ENCODE measurements around the gene KIAA1755. TPM values are rescaled to one million over a fixed set of nuclear protein-coding genes. Genes with fewer than 3 reads are reported as not detected.

The KIAA1755 gene
- total and polyA plus RNA-seq, 2 of the 4 experiments (the other 2 are of a cell fraction) = 2.5 to 5.1 TPM

DNA sequence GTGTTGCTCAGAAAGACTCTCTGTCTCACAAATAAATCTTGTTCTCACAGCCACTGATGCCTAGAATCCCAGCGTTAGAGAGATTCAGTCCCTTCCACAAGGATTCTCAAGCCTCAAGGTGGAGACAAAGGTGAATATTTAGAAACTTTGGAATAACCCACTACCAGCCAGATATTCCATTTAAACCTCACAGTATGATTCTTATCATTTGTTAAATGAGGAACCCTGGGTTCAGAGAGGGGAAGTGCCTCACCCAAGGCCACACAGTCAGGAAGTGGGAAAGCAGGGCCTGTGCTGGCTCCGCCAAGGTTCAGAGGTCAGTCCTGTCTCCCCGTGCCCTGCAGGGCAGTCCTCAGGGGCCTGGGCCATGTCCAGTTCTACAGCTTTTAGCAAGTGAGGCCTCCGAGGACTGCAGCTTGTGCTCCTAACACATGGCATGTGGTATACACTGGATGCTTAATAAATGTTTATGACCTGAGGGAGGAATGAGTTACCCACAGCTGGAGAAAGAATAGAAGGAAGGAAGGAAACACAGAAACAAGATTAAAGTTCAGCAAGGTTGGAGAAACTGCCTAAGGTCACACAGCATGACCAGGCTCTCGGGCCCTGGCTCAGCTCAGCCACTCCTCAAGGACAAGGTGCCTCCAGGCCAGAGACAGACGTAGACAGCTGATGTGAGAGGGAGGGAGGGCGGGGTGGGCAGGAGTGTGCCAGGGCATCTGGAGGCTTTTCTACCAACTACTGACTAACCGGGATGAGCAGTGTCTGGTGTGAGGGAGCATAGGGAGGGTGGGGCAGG lies 91.5 kb downstream of the KIAA1755 start:
- no peaks in the 10 kb centered on the region for H4K20me1 ChIP-seq (ENCODE audit: insufficient read depth, low read length)
- dilution Hi-C loops (cut with HindIII; ENCODE audit: low sequenced_read_pairs, unreplicated experiment) = no loop called here

More for the DNA sequence above, 91.5 kb downstream of the KIAA1755 start:
- peak overlapping the region; percentile 50 for H4K5ac ChIP-seq (ENCODE audit: low read depth, low read length)
- H2BK20ac ChIP-seq (ENCODE audit: low read depth, low read length) = peak overlapping the region; percentile 99
- WGBS, 2 experiments (ENCODE audit: extremely low coverage in 2 of 2, insufficient read length in 1 of 2) = no CpG with 5 or more reads among the region's 8 CpGs
- H2AK5ac ChIP-seq (ENCODE audit: low read depth, low read length) = peak overlapping the region; percentile 94
- ChIA-PET CTCF (interaction anchor here (1.5 kb wide), 1 partner anchor 95 kb away, joined by 3 read pairs; no protein-coding TSS in a partner anchor), POLR2A (ENCODE audit: unreplicated experiment) (no interaction called here)
- H3K4ac ChIP-seq (ENCODE audit: low read depth, low read length) = peak overlapping the region; percentile 95
- no peak overlapping the region for H3K4me2 ChIP-seq (ENCODE audit: low read depth, low read length)
- peak overlapping the region; percentile 99 for H2BK120ac ChIP-seq (ENCODE audit: low read depth, low read length)
- H3K9me1 ChIP-seq (ENCODE audit: insufficient read depth, low read length) = peaks cover 42% of the 10 kb centered on the region
- H3K4me1 ChIP-seq (ENCODE audit: control insufficient read depth, insufficient read depth, low read length) = peaks cover 61% of the 10 kb centered on the region
- no peak overlapping the region for H3K4me3 ChIP-seq (ENCODE audit: insufficient read depth, low read depth, low read length)
- peak overlapping the region; percentile 28 for H2AFZ ChIP-seq (replicated peaks; ENCODE audit: low read length, poor library complexity)
- H4K8ac ChIP-seq (ENCODE audit: low read depth in 2 of 2, low read length in 2 of 2) = peak overlapping the region; percentile 74 to 95
- peak overlapping the region; percentile 90 for H3K14ac ChIP-seq (replicated peaks; ENCODE audit: low read depth, low read length)
- H3K9me3 ChIP-seq (ENCODE audit: control insufficient read depth, insufficient read depth, low read length) = no peaks in the 10 kb centered on the region
- no peak overlapping the region; the same call in 1 of the 2 replicates for H3K9ac ChIP-seq (ENCODE audit: low read depth, low read length)
- H3K23ac ChIP-seq (ENCODE audit: low read depth, low read length) = peak overlapping the region; percentile 82
- intact Hi-C loops (cut with micrococcal nuclease) (no loop called here), in situ Hi-C loops (cut with MboI; ENCODE audit: low sequenced_read_pairs) (loop anchor here (5.0 kb wide), 2 partner anchors 48 to 92 kb away; no protein-coding TSS in a partner anchor)
- DNase-seq = no peak
- BruUV-seq (replicated peaks) = no TSS peak
- H3K36me3 ChIP-seq (ENCODE audit: control insufficient read depth, insufficient read depth, low read length) = no peaks in the 10 kb centered on the region
- TF ChIP-seq BHLHE40 (IDR thresholded peaks at IDR 0.05; ENCODE audit: low read depth, low read length) = no peak
- TF ChIP-seq NFE2L2 (IDR thresholded peaks at IDR 0.05; ENCODE audit: low read depth, low read length) = no peak
- no peak for TF ChIP-seq USF2 (IDR thresholded peaks at IDR 0.05; ENCODE audit: low read depth, low read length)
- TF ChIP-seq MAFK (IDR thresholded peaks at IDR 0.05; ENCODE audit: low read depth, low read length) = no peak
- TF ChIP-seq ELK1 (IDR thresholded peaks at IDR 0.05; ENCODE audit: borderline replicate concordance, low read depth, low read length) = no peak
- no peak for TF ChIP-seq CEBPB (IDR thresholded peaks at IDR 0.05; ENCODE audit: low read depth, low read length)
- no peak for TF ChIP-seq CHD1 (IDR thresholded peaks at IDR 0.05; ENCODE audit: low read depth, low read length)
- TF ChIP-seq POLR2A (IDR thresholded peaks at IDR 0.05; ENCODE audit: low read depth, low read length) = no peak
- no peak for TF ChIP-seq FOS (IDR thresholded peaks at IDR 0.05; ENCODE audit: low read depth, low read length)
- H2BK15ac ChIP-seq (ENCODE audit: low read depth, low read length) = peak overlapping the region; percentile 82
- no peak for ATAC-seq (ENCODE audit: low read depth)
- peak overlapping the region; percentile 29 for H2AK9ac ChIP-seq (replicated peaks; ENCODE audit: low read depth, low read length, poor library complexity)
- H2BK5ac ChIP-seq (ENCODE audit: low read depth, low read length, poor library complexity, severe bottlenecking) = peak overlapping the region; percentile 90
- H3K79me1 ChIP-seq (ENCODE audit: low read depth in 1 of 2, low read length in 2 of 2) = peaks cover 13 to 20% of the 10 kb centered on the region in 2 experiments
- H4K91ac ChIP-seq (ENCODE audit: insufficient read depth, low read depth, low read length) = peak overlapping the region; percentile 87
- peak overlapping the region; percentile 92 for H3K18ac ChIP-seq (ENCODE audit: low read depth, low read length)
- H3K27ac ChIP-seq (ENCODE audit: insufficient read depth, low read length) = peak overlapping the region; percentile 69
- H3K56ac ChIP-seq (ENCODE audit: extremely low read depth, insufficient read depth, low read length) = peak overlapping the region; percentile 85
- no peaks in the 10 kb centered on the region for H3K27me3 ChIP-seq (ENCODE audit: control insufficient read depth, insufficient read depth, low read length)

Measured in IMR-90 (cell line).